GM06990 (cell line): Measurements from ENCODE around the gene OR2D2.
"Not testable (repeated sequence)": the region's sequence is repeated elsewhere in the genome, so short reads cannot be mapped to it uniquely, and the experiment has no call there.

Experiments used
- DNase-seq: peaks from one replicate; pipeline ENCODE4 v3.0.0-alpha.2; 2011; ENCODE audit not compliant: insufficient read length; ENCODE audit errors: extremely low read depth
- H3K27me3 ChIP-seq: replicated peaks from 2 replicates; pipeline ENCODE4 v1.6.0; 2011; ENCODE audit warnings: low read length; ENCODE audit not compliant: control insufficient read depth, insufficient read depth
- H3K36me3 ChIP-seq: 2 replicates; pipeline ENCODE4 v1.5.1; 2011; ENCODE audit warnings: low read length; ENCODE audit not compliant: control insufficient read depth, insufficient read depth
- H3K4me3 ChIP-seq: replicated peaks from 2 replicates; pipeline ENCODE4 v1.5.1; 2011; ENCODE audit warnings: low read depth, mild to moderate bottlenecking, control low read depth, low read length
- TF ChIP-seq, protein P1 (sequence below): IDR thresholded peaks from 2 replicates; pipeline ENCODE4 v1.5.1; 2011; ENCODE audit warnings: low read length, control low read depth, mild to moderate bottlenecking, inconsistent platforms; ENCODE audit not compliant: insufficient read depth, poor library complexity, severe bottlenecking

The OR2D2 gene

DNA sequence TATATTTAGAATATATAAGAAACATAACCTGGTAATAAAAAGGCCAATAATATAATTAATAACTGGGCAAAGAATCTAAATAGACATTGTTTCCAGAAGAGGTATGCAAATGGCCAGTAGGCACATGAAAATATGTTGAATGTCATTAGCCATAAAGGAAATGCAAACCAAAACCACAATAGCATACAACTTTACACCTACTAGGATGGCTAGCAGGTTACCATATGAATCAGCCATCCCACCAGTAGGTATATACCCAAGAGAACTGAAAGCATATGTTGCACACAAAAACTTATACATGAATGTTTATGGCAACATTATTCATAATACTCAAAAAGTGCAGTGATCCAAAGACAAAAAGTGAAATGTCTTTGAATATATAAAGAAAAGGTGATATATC lies 2.7 kb upstream of the OR2D2 start:
- TF ChIP-seq, protein P1, sequence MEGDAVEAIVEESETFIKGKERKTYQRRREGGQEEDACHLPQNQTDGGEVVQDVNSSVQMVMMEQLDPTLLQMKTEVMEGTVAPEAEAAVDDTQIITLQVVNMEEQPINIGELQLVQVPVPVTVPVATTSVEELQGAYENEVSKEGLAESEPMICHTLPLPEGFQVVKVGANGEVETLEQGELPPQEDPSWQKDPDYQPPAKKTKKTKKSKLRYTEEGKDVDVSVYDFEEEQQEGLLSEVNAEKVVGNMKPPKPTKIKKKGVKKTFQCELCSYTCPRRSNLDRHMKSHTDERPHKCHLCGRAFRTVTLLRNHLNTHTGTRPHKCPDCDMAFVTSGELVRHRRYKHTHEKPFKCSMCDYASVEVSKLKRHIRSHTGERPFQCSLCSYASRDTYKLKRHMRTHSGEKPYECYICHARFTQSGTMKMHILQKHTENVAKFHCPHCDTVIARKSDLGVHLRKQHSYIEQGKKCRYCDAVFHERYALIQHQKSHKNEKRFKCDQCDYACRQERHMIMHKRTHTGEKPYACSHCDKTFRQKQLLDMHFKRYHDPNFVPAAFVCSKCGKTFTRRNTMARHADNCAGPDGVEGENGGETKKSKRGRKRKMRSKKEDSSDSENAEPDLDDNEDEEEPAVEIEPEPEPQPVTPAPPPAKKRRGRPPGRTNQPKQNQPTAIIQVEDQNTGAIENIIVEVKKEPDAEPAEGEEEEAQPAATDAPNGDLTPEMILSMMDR: no peak
- Histone ChIP-seq H3K36me3 (no peaks in the 10 kb centered on the region), H3K27me3 (no peaks in the 10 kb centered on the region), H3K4me3 (no peak overlapping the region)
- peak; percentile 58 for DNase-seq

DNA sequence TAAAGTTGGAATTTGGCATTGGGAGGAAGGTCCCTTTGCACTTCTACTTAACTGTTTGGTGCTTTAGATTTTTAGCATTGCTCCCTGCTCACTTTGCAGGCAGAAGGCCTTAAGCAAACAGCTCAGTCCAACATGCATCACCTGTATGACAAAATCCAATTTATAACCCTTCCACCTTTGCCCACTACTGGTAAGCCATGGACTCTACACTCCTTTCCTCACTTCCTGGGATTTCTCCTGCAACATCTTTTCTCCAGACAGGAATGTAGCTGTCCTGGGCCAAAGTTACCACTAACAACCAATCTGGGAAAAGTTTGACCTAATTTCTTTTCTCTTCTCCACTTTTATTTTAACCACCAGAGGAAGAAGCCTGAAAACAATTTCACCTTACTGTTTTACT lies 1.8 kb upstream of the OR2D2 start:
- Histone ChIP-seq H3K27me3 (no peaks in the 10 kb centered on the region), H3K36me3 (no peaks in the 10 kb centered on the region), H3K4me3 (no peak overlapping the region)
- no peak for DNase-seq
- TF ChIP-seq, protein P1: no peak

DNA sequence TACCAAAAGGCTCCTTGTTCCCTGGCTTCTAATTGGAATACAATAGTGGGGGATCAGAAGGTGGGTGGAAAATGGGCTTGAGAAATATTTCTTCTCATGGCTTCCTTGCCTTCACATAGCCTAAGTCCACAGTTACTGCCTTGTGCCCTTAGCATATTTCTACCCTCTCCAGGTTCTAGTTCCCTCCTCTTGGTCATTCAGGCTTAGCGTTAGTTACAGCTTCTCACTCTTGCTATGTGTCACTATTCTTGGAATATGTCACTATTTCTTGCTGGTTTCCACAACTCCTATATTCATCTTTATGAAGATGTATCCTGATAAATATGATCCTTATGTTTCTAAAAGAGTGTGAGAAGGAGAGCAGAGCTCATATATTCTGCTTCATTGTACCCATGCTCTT lies 2.5 kb downstream of the OR2D2 start:
- Histone ChIP-seq H3K27me3 (no peaks in the 10 kb centered on the region; the same call in 1 of the 2 replicates), H3K4me3 (no peak overlapping the region), H3K36me3 (no peaks in the 10 kb centered on the region)
- TF ChIP-seq, protein P1: no peak
- DNase-seq: peak; percentile 10

DNA sequence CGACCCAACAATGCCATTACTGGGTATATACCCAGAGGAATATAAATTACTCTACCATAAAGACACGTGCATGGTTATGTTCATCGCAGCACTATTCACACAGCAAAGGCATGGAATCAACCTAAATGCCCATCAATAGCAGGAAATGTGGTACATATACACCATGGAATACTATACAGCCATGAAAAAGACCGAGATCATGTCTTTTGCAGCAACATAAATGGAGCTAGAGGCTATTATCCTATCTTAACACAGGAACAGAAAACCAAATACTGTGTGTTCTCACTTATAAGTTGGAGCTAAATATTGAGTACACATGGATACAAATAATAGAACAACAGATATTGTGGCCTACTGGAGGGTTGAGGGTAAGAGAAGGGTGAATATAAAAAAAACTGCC lies 3.5 kb downstream of the OR2D2 start:
- Histone ChIP-seq H3K27me3 (no peaks in the 10 kb centered on the region; the same call in 1 of the 2 replicates), H3K4me3 (no peak overlapping the region), H3K36me3 (no peaks in the 10 kb centered on the region)
- no peak for DNase-seq
- TF ChIP-seq, protein P1: no peak

DNA sequence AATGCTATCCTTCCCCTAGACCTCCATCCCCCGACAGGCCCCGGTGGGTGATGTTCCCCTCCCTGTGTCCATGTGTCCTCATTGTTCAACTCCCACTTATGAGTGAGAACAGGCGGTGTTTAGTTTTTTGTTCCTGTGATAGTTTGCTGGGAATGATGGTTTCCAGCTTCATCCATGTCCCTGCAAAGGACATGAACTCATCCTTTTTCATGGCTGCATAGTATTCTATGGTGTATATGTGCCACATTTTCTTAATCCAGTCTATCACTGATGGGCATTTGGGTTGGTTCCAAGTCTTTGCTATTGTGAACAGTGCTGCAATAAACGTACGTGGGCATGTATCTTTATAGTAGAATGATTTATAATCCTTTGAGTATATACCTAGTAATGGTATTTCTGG lies 4.6 kb downstream of the OR2D2 start:
- not testable (repeated sequence) for DNase-seq, H3K27me3 ChIP-seq, H3K4me3 ChIP-seq, H3K36me3 ChIP-seq

DNA sequence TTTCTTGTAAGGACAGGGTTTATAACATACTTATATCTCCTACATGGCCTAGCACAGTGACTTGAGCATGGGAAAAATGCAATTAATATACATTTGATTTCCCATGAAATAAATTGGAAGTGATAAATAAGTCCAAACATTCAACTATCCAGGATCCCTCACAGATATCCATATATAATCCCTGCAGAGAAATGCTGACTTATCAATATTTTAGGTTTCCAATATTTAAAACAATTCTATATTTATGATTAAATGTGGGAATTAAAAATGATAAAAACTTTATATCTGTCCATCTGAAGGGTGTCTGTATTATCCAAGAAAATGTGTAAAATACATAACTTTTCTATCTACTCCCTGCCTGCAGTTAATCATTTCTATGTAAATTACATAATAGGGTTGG lies 9.5 kb downstream of the OR2D2 start:
- Histone ChIP-seq H3K27me3 (no peaks in the 10 kb centered on the region; the same call in 1 of the 2 replicates), H3K4me3 (no peak overlapping the region), H3K36me3 (no peaks in the 10 kb centered on the region)
- DNase-seq: no peak
- TF ChIP-seq, protein P1: no peak
